GM12878 (cell line): Measurements from ENCODE around the gene TNFRSF8. TPM values are rescaled to one million over a fixed set of nuclear protein-coding genes. Genes with fewer than 3 reads are reported as not detected.

Experiments used
- ATAC-seq: fragments of 200-7000 bp; cut with Tn5 transposase; 3 replicates; pipeline ENCODE4 v1.9.1; 2020; ENCODE audit warnings: mild to moderate bottlenecking, moderate library complexity
- BruUV-seq: library from RNA; stranded (reverse); fragments of 400-500 nt; replicated peaks from 2 replicates; lab custom pipeline; 2021; lab: Mats Ljungman, UMichigan
- CTCF ChIA-PET: fragments of 300-600 bp; sonication (Branson Sonifier 250); formaldehyde crosslinking; extraction: SDS; loops from one replicate; lab custom pipeline; 2021; ENCODE audit warnings: inconsistent platforms; lab: Yijun Ruan, JAX
- POLR2A ChIA-PET: fragments of 350-600 bp; formaldehyde crosslinking; extraction: SDS; loops from one replicate; lab custom pipeline; 2021; ENCODE audit warnings: inconsistent platforms; lab: Charles Lee
- RAD21 ChIA-PET: fragments of 300-600 bp; sonication (Branson Sonifier 250); formaldehyde crosslinking; loops from one replicate; lab custom pipeline; 2023; ENCODE audit warnings: antibody characterized with exemption; ENCODE audit not compliant: unreplicated experiment; lab: Charles Lee
- SMC1A ChIA-PET: fragments of 300-600 bp; sonication (Branson Sonifier 250); formaldehyde crosslinking; loops from one replicate; lab custom pipeline; 2023; ENCODE audit not compliant: unreplicated experiment, uncharacterized antibody; lab: Charles Lee
- DNase-seq: peaks from one replicate; pipeline ENCODE4 v3.0.0-alpha.2; 2011; ENCODE audit warnings: low read depth, low spot score
- FAIRE-seq: peaks from 3 replicates; lab custom pipeline; 2011; peaks lifted over from hg19 to GRCh38; lab: Jason Lieb, UNC
- H2AFZ ChIP-seq: 2 replicates; pipeline ENCODE4 v1.6.0; 2011; ENCODE audit warnings: low read depth, low read length, control low read depth; ENCODE audit not compliant: control insufficient read depth
- H3K27ac ChIP-seq: 2 replicates; pipeline ENCODE4 v1.5.1; 2011; ENCODE audit warnings: control low read depth; ENCODE audit not compliant: control insufficient read depth, insufficient read depth
- H3K27me3 ChIP-seq, 2 experiments: replicated peaks in 1 of 2; 2 replicates each; pipeline versions ENCODE4 v1.6.0 to v1.6.1; 2011; ENCODE audit warnings: low read length in 1 of 2; ENCODE audit not compliant: control insufficient read depth in 2 of 2, insufficient read depth in 2 of 2
- H3K36me3 ChIP-seq, 2 experiments: 2 replicates each; pipeline ENCODE4 v1.5.1; 2011; ENCODE audit warnings: low read length in 1 of 2; ENCODE audit not compliant: control insufficient read depth in 2 of 2, insufficient read depth in 2 of 2
- H3K4me1 ChIP-seq: 2 replicates; pipeline ENCODE4 v1.6.1; 2011; ENCODE audit warnings: mild to moderate bottlenecking, low read length, moderate library complexity, mixed read lengths; ENCODE audit not compliant: control insufficient read depth, insufficient read depth
- H3K4me2 ChIP-seq: 2 replicates; pipeline ENCODE4 v1.6.0; 2011; ENCODE audit warnings: control low read depth; ENCODE audit not compliant: control insufficient read depth, insufficient read depth
- H3K4me3 ChIP-seq: fragments of 200-600 bp; sonication (generic); 2 replicates; pipeline ENCODE4 v1.5.1; 2016
- H3K79me2 ChIP-seq: 2 replicates; pipeline ENCODE4 v1.6.0; 2011; ENCODE audit warnings: low read length; ENCODE audit not compliant: control insufficient read depth, insufficient read depth
- H3K9ac ChIP-seq: 2 replicates; pipeline ENCODE4 v1.8.0; 2011; ENCODE audit warnings: low read length, control low read depth, mixed read lengths; ENCODE audit not compliant: control insufficient read depth, insufficient read depth
- H3K9me3 ChIP-seq: replicated peaks from 3 replicates; pipeline ENCODE4 v1.5.1; 2011; ENCODE audit warnings: mild to moderate bottlenecking, low read length; ENCODE audit not compliant: control insufficient read depth, insufficient read depth
- H4K20me1 ChIP-seq: 2 replicates; pipeline ENCODE4 v1.6.0; 2011; ENCODE audit not compliant: control insufficient read depth, insufficient read depth
- CBX3 ChIP-seq: fragments of 200-600 bp; sonication (generic); IDR thresholded peaks from 2 replicates; pipeline ENCODE4 v1.6.1; 2016; ENCODE audit warnings: low read depth, borderline replicate concordance
- CEBPB ChIP-seq, 2 experiments: fragments of 150-350 bp in 1 of 2; IDR thresholded peaks; 2 replicates each; pipeline ENCODE4 v1.6.1; 2012 to 2014; ENCODE audit warnings: low read depth in 2 of 2, low read length in 2 of 2, borderline replicate concordance in 1 of 2, inconsistent platforms in 1 of 2
- CHD2 ChIP-seq: IDR thresholded peaks from 2 replicates; pipeline ENCODE4 v1.6.1; 2011; ENCODE audit warnings: low read depth, low read length, improper control_type of control experiment, borderline replicate concordance
- EED ChIP-seq: sonication (generic); IDR thresholded peaks from 2 replicates; pipeline ENCODE4 v1.6.1; 2016; ENCODE audit warnings: antibody characterized with exemption, low read depth
- HDAC6 ChIP-seq: fragments of 200-600 bp; sonication (generic); IDR thresholded peaks from one replicate; pipeline ENCODE4 v1.8.0; 2017; ENCODE audit warnings: antibody characterized with exemption; ENCODE audit not compliant: unreplicated experiment
- KDM1A ChIP-seq: fragments of 200-600 bp; sonication (generic); IDR thresholded peaks from 2 replicates; pipeline ENCODE4 v1.6.1; 2016; ENCODE audit warnings: borderline replicate concordance
- MXI1 ChIP-seq: fragments of 150-350 bp; IDR thresholded peaks from 2 replicates; pipeline ENCODE4 v1.6.1; 2011; ENCODE audit warnings: low read depth, mild to moderate bottlenecking, inconsistent platforms, low read length, improper control_type of control experiment
- NFXL1 ChIP-seq: fragments of 450-650 bp; IDR thresholded peaks from 2 replicates; pipeline ENCODE4 v1.6.1; 2017; ENCODE audit warnings: antibody characterized with exemption, mild to moderate bottlenecking, borderline replicate concordance
- ZNF207 ChIP-seq: fragments of 450-650 bp; IDR thresholded peaks from 2 replicates; pipeline ENCODE4 v1.6.1; 2014; ENCODE audit warnings: antibody characterized with exemption, mild to moderate bottlenecking, borderline replicate concordance
- ZSCAN29 ChIP-seq: fragments of 450-650 bp; IDR thresholded peaks from 2 replicates; pipeline ENCODE4 v1.6.1; 2017; ENCODE audit warnings: mild to moderate bottlenecking, moderate library complexity
- WGBS: methylation state at CpG from one replicate; pipeline ENCODE4 v1.1.6; 2016; ENCODE audit warnings: low lambda C conversion rate; ENCODE audit not compliant: insufficient replicate concordance, insufficient coverage; ENCODE audit errors: missing lambda C conversion rate; 5-methylcytosine and 5-hydroxymethylcytosine counted together
- in situ Hi-C: fragments of 300-500 bp; cut with MboI; formaldehyde crosslinking; loops from 9 replicates; pipeline ENCODE4 v1.14.3; 2018; ENCODE audit warnings: mixed read lengths
- intact Hi-C: fragments of 100-400 bp; cut with micrococcal nuclease; formaldehyde crosslinking; loops from one replicate; pipeline ENCODE4 v1.14.2; 2022; ENCODE audit not compliant: unreplicated experiment
- polyA plus RNA-seq, 11 experiments: library from polyadenylated mRNA; depleted of rRNA in 4 of 11; unstranded in 6 of 11; stranded (reverse) in 5 of 11; fragments of >200 nt; fragmentation: Nextera tagmentation in 4 of 11; fragmentation: Illumina TruSeq in 1 of 11; extraction: Ambion mirVana in 4 of 11; extraction: Trizol in 1 of 11; gene quantifications; 1 replicate in 1 of 11; 2 replicates in 10 of 11; pipeline versions ENCODE4 v1.2.1 to v1.2.3, GENCODE V29; 2011 to 2016; ENCODE audit warnings: inconsistent platforms in 2 of 11, missing spikeins in 2 of 11, low read depth in 1 of 11
- total RNA-seq, 4 experiments: library from RNA; depleted of rRNA in 3 of 4; stranded (reverse); fragments of >200 nt in 3 of 4; fragmentation: Illumina TruSeq in 1 of 4; extraction: Trizol in 1 of 4; gene quantifications; 2 replicates each; pipeline versions ENCODE4 v1.2.1 to v1.2.3, GENCODE V29; 2013 to 2021
- TF ChIP-seq, protein P1 (sequence below): IDR thresholded peaks from 2 replicates; pipeline ENCODE4 v1.6.1; 2011; ENCODE audit warnings: borderline replicate concordance, low read depth, mild to moderate bottlenecking, moderate library complexity, mixed read lengths, low read length; ENCODE audit not compliant: insufficient read depth; ENCODE audit errors: extremely low read length
- TF ChIP-seq, protein P2 (sequence below): fragments of 450-650 bp; formaldehyde crosslinking; IDR thresholded peaks from 2 replicates; pipeline ENCODE4 v1.5.0; 2022; ENCODE audit warnings: mild to moderate bottlenecking, missing genetic modification characterization
- TF ChIP-seq, protein P3 (sequence below): fragments of 450-650 bp; conservative IDR thresholded peaks from 2 replicates; pipeline ENCODE4 v1.6.1; 2017; ENCODE audit warnings: mild to moderate bottlenecking, moderate library complexity

The TNFRSF8 gene
- total and polyA plus RNA-seq, 10 of the 15 experiments (the other 5 are each of a cell fraction or from before 2014, with no cell fraction given): 9.8 to 114 (median 58.8) TPM

DNA sequence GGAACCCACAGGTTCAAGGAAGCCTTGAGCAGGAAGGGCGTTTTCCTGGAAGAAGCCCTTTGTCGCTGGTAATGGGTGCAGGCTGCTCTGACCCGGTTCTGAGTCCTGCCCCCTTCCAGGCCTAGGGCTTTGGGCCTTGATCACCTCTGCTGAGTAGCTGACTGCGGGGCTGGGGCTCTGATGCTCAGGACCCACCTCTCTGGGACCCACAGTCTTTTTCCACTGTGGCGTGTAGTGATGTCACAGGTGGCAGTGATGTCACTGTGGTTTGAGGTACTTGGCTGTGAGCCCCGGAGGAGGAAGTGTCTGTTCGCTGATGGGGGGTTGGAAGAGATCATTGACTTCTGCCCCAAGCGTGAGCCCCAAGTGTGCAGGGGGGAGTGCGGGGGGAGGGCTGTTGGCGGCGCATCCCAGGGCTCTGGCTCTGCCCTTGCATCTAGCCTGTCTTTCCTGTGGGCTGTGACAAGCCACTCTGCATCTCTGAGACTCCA lies 110.6 kb downstream of the TNFRSF8 start (continued):
- TF ChIP-seq, protein P1, sequence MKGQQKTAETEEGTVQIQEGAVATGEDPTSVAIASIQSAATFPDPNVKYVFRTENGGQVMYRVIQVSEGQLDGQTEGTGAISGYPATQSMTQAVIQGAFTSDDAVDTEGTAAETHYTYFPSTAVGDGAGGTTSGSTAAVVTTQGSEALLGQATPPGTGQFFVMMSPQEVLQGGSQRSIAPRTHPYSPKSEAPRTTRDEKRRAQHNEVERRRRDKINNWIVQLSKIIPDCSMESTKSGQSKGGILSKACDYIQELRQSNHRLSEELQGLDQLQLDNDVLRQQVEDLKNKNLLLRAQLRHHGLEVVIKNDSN: no peak
- no peak for TF ChIP-seq EED
- TF ChIP-seq ZSCAN29: no peak

DNA sequence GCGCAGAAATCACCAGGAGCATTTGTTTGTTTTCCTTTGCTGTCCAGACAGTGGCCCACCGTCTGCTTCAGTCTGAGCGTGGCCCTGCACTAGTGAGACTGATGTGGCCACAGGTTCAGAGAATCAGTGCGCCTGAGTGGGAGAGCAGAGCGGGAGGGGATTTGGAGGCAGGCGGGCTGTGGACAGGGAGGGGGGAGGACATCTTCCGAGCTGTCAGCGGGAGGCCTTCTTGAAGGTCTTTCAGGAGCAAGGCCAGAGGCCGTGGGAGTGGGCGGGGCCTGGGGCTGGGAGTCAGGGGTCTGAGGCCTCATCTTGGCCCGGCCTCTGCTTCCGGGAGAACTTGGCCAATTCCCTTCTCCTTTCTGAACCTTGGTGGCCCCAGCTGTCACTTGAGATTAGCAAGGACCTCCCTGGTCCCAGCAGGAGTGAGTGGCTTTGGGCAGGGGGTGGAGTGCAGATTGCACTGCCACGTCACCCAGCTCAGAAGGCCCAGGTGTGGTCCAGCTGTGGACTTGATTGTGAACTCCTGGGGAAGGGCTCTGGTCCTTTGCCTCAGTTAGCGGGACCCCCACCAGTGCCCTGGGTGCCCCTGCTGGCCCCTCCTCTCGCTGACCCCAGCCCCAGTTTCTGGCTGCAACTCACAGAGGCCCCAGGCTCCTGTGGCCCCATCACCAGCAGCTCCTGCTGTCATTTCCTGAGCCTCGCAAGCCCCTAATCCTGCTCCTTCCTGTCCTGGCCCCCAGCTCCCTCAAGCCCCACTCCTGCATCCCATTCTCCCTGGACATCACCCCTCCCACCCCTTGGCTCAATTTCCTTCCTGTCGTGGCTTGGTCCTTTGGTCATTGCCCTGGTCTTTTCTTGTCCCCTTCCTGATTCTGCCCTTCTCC lies 112.1 kb downstream of the TNFRSF8 start:
- Histone ChIP-seq H3K4me3 (no peak overlapping the region; the same call in 1 of the 2 replicates), H3K27me3 (no peaks in the 10 kb centered on the region), H4K20me1 (peaks cover 6% of the 10 kb centered on the region; the same call in 1 of the 2 replicates), H2AFZ (no peak overlapping the region), H3K27ac (no peak overlapping the region), H3K4me2 (no peak overlapping the region), H3K4me1 (peaks cover 59% of the 10 kb centered on the region), H3K36me3 (peaks cover 5 to 10% of the 10 kb centered on the region in 2 experiments), H3K9me3 (no peaks in the 10 kb centered on the region), H3K79me2 (peaks cover 77% of the 10 kb centered on the region), H3K9ac (no peak overlapping the region)
- ATAC-seq (no peak), FAIRE-seq (no peak), DNase-seq (no peak)
- ChIA-PET RAD21 (interaction anchor here (1.2 to 2.4 kb wide), 3 partner anchors 23 to 50 kb away, joined by 3 to 8 read pairs (median 4); no protein-coding TSS in a partner anchor), POLR2A (interaction anchor here (2.7 kb wide), 1 partner anchor 8 kb away, joined by 8 read pairs; no protein-coding TSS in a partner anchor), SMC1A (interaction anchor here (1.0 to 20.8 kb wide), 4 partner anchors 15 to 50 kb away, joined by 3 to 347 read pairs (median 5); no protein-coding TSS in a partner anchor), CTCF (interaction anchor here (1.1 to 2.6 kb wide), 4 partner anchors 9 to 51 kb away, joined by 3 to 11 read pairs (median 3); no protein-coding TSS in a partner anchor)
- WGBS: 89% methylated on average over 17 of the region's 17 CpGs
- in situ Hi-C loops: loop anchor here (25.0 kb wide), 1 partner anchor 1562 kb away; no protein-coding TSS in a partner anchor
- intact Hi-C loops: loop anchor here (5.0 kb wide), 1 partner anchor 38 kb away; no protein-coding TSS in a partner anchor
- no TSS peak for BruUV-seq
- TF ChIP-seq CBX3 (no peak), MXI1 (no peak), CHD2 (no peak), NFXL1 (no peak), ZNF207 (no peak), KDM1A (no peak), HDAC6 (no peak), CEBPB (IDR thresholded peaks at IDR 0.05; ENCODE audit: borderline replicate concordance in 1 of 2, low read depth in 2 of 2, low read length in 2 of 2) (no peak)
- TF ChIP-seq, protein P2, sequence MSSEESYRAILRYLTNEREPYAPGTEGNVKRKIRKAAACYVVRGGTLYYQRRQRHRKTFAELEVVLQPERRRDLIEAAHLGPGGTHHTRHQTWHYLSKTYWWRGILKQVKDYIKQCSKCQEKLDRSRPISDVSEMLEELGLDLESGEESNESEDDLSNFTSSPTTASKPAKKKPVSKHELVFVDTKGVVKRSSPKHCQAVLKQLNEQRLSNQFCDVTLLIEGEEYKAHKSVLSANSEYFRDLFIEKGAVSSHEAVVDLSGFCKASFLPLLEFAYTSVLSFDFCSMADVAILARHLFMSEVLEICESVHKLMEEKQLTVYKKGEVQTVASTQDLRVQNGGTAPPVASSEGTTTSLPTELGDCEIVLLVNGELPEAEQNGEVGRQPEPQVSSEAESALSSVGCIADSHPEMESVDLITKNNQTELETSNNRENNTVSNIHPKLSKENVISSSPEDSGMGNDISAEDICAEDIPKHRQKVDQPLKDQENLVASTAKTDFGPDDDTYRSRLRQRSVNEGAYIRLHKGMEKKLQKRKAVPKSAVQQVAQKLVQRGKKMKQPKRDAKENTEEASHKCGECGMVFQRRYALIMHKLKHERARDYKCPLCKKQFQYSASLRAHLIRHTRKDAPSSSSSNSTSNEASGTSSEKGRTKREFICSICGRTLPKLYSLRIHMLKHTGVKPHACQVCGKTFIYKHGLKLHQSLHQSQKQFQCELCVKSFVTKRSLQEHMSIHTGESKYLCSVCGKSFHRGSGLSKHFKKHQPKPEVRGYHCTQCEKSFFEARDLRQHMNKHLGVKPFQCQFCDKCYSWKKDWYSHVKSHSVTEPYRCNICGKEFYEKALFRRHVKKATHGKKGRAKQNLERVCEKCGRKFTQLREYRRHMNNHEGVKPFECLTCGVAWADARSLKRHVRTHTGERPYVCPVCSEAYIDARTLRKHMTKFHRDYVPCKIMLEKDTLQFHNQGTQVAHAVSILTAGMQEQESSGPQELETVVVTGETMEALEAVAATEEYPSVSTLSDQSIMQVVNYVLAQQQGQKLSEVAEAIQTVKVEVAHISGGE (CRISPR knock-in tag): no peak
- TF ChIP-seq, protein P3, sequence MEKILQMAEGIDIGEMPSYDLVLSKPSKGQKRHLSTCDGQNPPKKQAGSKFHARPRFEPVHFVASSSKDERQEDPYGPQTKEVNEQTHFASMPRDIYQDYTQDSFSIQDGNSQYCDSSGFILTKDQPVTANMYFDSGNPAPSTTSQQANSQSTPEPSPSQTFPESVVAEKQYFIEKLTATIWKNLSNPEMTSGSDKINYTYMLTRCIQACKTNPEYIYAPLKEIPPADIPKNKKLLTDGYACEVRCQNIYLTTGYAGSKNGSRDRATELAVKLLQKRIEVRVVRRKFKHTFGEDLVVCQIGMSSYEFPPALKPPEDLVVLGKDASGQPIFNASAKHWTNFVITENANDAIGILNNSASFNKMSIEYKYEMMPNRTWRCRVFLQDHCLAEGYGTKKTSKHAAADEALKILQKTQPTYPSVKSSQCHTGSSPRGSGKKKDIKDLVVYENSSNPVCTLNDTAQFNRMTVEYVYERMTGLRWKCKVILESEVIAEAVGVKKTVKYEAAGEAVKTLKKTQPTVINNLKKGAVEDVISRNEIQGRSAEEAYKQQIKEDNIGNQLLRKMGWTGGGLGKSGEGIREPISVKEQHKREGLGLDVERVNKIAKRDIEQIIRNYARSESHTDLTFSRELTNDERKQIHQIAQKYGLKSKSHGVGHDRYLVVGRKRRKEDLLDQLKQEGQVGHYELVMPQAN: no peak
